GM12878 (cell line): Measurements from ENCODE around the gene CCNL1. TPM values are rescaled to one million over a fixed set of nuclear protein-coding genes. Genes with fewer than 3 reads are reported as not detected.

ENCODE experiments used
- ATAC-seq: fragments of 200-7000 bp; cut with Tn5 transposase; 3 replicates; pipeline ENCODE4 v1.9.1; 2020; ENCODE audit warnings: mild to moderate bottlenecking, moderate library complexity
- BruUV-seq: library from RNA; stranded (reverse); fragments of 400-500 nt; replicated peaks from 2 replicates; lab custom pipeline; 2021; lab: Mats Ljungman, UMichigan
- CTCF ChIA-PET: fragments of 300-600 bp; sonication (Branson Sonifier 250); formaldehyde crosslinking; extraction: SDS; loops from one replicate; lab custom pipeline; 2021; ENCODE audit warnings: inconsistent platforms; lab: Yijun Ruan, JAX
- POLR2A ChIA-PET: fragments of 350-600 bp; formaldehyde crosslinking; extraction: SDS; loops from one replicate; lab custom pipeline; 2021; ENCODE audit warnings: inconsistent platforms; lab: Charles Lee
- RAD21 ChIA-PET: fragments of 300-600 bp; sonication (Branson Sonifier 250); formaldehyde crosslinking; loops from one replicate; lab custom pipeline; 2023; ENCODE audit warnings: antibody characterized with exemption; ENCODE audit not compliant: unreplicated experiment; lab: Charles Lee
- SMC1A ChIA-PET: fragments of 300-600 bp; sonication (Branson Sonifier 250); formaldehyde crosslinking; loops from one replicate; lab custom pipeline; 2023; ENCODE audit not compliant: unreplicated experiment, uncharacterized antibody; lab: Charles Lee
- DNase-seq: peaks from one replicate; pipeline ENCODE4 v3.0.0-alpha.2; 2011; ENCODE audit warnings: low read depth, low spot score
- FAIRE-seq: peaks from 3 replicates; lab custom pipeline; 2011; peaks lifted over from hg19 to GRCh38; lab: Jason Lieb, UNC
- H2AFZ ChIP-seq: 2 replicates; pipeline ENCODE4 v1.6.0; 2011; ENCODE audit warnings: low read depth, low read length, control low read depth; ENCODE audit not compliant: control insufficient read depth
- H3K27ac ChIP-seq: 2 replicates; pipeline ENCODE4 v1.5.1; 2011; ENCODE audit warnings: control low read depth; ENCODE audit not compliant: control insufficient read depth, insufficient read depth
- H3K27me3 ChIP-seq, 2 experiments: replicated peaks in 1 of 2; 2 replicates each; pipeline versions ENCODE4 v1.6.0 to v1.6.1; 2011; ENCODE audit warnings: low read length in 1 of 2; ENCODE audit not compliant: control insufficient read depth in 2 of 2, insufficient read depth in 2 of 2
- H3K36me3 ChIP-seq, 2 experiments: 2 replicates each; pipeline ENCODE4 v1.5.1; 2011; ENCODE audit warnings: low read length in 1 of 2; ENCODE audit not compliant: control insufficient read depth in 2 of 2, insufficient read depth in 2 of 2
- H3K4me1 ChIP-seq: 2 replicates; pipeline ENCODE4 v1.6.1; 2011; ENCODE audit warnings: mild to moderate bottlenecking, low read length, moderate library complexity, mixed read lengths; ENCODE audit not compliant: control insufficient read depth, insufficient read depth
- H3K4me2 ChIP-seq: 2 replicates; pipeline ENCODE4 v1.6.0; 2011; ENCODE audit warnings: control low read depth; ENCODE audit not compliant: control insufficient read depth, insufficient read depth
- H3K4me3 ChIP-seq: fragments of 200-600 bp; sonication (generic); 2 replicates; pipeline ENCODE4 v1.5.1; 2016
- H3K79me2 ChIP-seq: 2 replicates; pipeline ENCODE4 v1.6.0; 2011; ENCODE audit warnings: low read length; ENCODE audit not compliant: control insufficient read depth, insufficient read depth
- H3K9ac ChIP-seq: 2 replicates; pipeline ENCODE4 v1.8.0; 2011; ENCODE audit warnings: low read length, control low read depth, mixed read lengths; ENCODE audit not compliant: control insufficient read depth, insufficient read depth
- H3K9me3 ChIP-seq: replicated peaks from 3 replicates; pipeline ENCODE4 v1.5.1; 2011; ENCODE audit warnings: mild to moderate bottlenecking, low read length; ENCODE audit not compliant: control insufficient read depth, insufficient read depth
- H4K20me1 ChIP-seq: 2 replicates; pipeline ENCODE4 v1.6.0; 2011; ENCODE audit not compliant: control insufficient read depth, insufficient read depth
- EGR1 ChIP-seq, 2 experiments: IDR thresholded peaks; 1 replicate in 1 of 2; 2 replicates in 1 of 2; pipeline ENCODE4 v1.6.1; 2011 to 2012; ENCODE audit warnings: low read depth in 2 of 2, low read length in 2 of 2, borderline replicate concordance in 1 of 2, mild to moderate bottlenecking in 1 of 2, moderate library complexity in 1 of 2
- EP300 ChIP-seq, 2 experiments: fragments of 150-350 bp in 1 of 2; IDR thresholded peaks; 2 replicates each; pipeline ENCODE4 v1.6.1; 2011 to 2012; ENCODE audit warnings: low read depth in 2 of 2, low read length in 2 of 2, borderline replicate concordance in 1 of 2, improper control_type of control experiment in 1 of 2, inconsistent platforms in 1 of 2; ENCODE audit not compliant: control insufficient read depth in 1 of 2
- ESRRA ChIP-seq: IDR thresholded peaks from 2 replicates; pipeline ENCODE4 v1.6.1; 2012; ENCODE audit warnings: mild to moderate bottlenecking, low read length, improper control_type of control experiment
- SIN3A ChIP-seq: IDR thresholded peaks from 2 replicates; pipeline ENCODE4 v1.6.1; 2012; ENCODE audit warnings: low read depth, low read length, improper control_type of control experiment
- SUPT20H ChIP-seq: IDR thresholded peaks from 2 replicates; pipeline ENCODE4 v1.6.1; 2011; ENCODE audit warnings: low read depth, mild to moderate bottlenecking, low read length, moderate library complexity, borderline replicate concordance; ENCODE audit not compliant: control insufficient read depth
- TCF7 ChIP-seq: IDR thresholded peaks from 2 replicates; pipeline ENCODE4 v1.6.1; 2014; ENCODE audit warnings: antibody characterized with exemption, borderline replicate concordance
- ZSCAN29 ChIP-seq: fragments of 450-650 bp; IDR thresholded peaks from 2 replicates; pipeline ENCODE4 v1.6.1; 2017; ENCODE audit warnings: mild to moderate bottlenecking, moderate library complexity
- ZZZ3 ChIP-seq: IDR thresholded peaks from 2 replicates; pipeline ENCODE4 v1.6.1; 2011; ENCODE audit warnings: low read depth; ENCODE audit not compliant: control insufficient read depth, insufficient read length
- in situ Hi-C: fragments of 300-500 bp; cut with MboI; formaldehyde crosslinking; loops from 9 replicates; pipeline ENCODE4 v1.14.3; 2018; ENCODE audit warnings: mixed read lengths
- intact Hi-C: fragments of 100-400 bp; cut with micrococcal nuclease; formaldehyde crosslinking; loops from one replicate; pipeline ENCODE4 v1.14.2; 2022; ENCODE audit not compliant: unreplicated experiment
- polyA plus RNA-seq, 11 experiments: library from polyadenylated mRNA; depleted of rRNA in 4 of 11; unstranded in 6 of 11; stranded (reverse) in 5 of 11; fragments of >200 nt; fragmentation: Nextera tagmentation in 4 of 11; fragmentation: Illumina TruSeq in 1 of 11; extraction: Ambion mirVana in 4 of 11; extraction: Trizol in 1 of 11; gene quantifications; 1 replicate in 1 of 11; 2 replicates in 10 of 11; pipeline versions ENCODE4 v1.2.1 to v1.2.3, GENCODE V29; 2011 to 2016; ENCODE audit warnings: inconsistent platforms in 2 of 11, missing spikeins in 2 of 11, low read depth in 1 of 11
- total RNA-seq, 4 experiments: library from RNA; depleted of rRNA in 3 of 4; stranded (reverse); fragments of >200 nt in 3 of 4; fragmentation: Illumina TruSeq in 1 of 4; extraction: Trizol in 1 of 4; gene quantifications; 2 replicates each; pipeline versions ENCODE4 v1.2.1 to v1.2.3, GENCODE V29; 2013 to 2021
- TF ChIP-seq, protein P1 (sequence below): fragments of 450-650 bp; IDR thresholded peaks from 2 replicates; pipeline ENCODE4 v1.6.1; 2017; ENCODE audit warnings: mild to moderate bottlenecking
- TF ChIP-seq, protein P2 (sequence below): fragments of 450-650 bp; conservative IDR thresholded peaks from 2 replicates; pipeline ENCODE4 v1.6.1; 2017; ENCODE audit warnings: mild to moderate bottlenecking, moderate library complexity
- TF ChIP-seq, protein P3 (sequence below): IDR thresholded peaks from 2 replicates; pipeline ENCODE4 v1.6.1; 2011; ENCODE audit warnings: low read depth, low read length, improper control_type of control experiment, borderline replicate concordance
- TF ChIP-seq, protein P4 (sequence below): fragments of 450-650 bp; IDR thresholded peaks from 2 replicates; pipeline ENCODE4 v1.6.1; 2014; ENCODE audit warnings: mild to moderate bottlenecking

The CCNL1 gene
- total and polyA plus RNA-seq, 10 of the 15 experiments (the other 5 are each of a cell fraction or from before 2014, with no cell fraction given): 22.2 to 174 (median 115) TPM

DNA sequence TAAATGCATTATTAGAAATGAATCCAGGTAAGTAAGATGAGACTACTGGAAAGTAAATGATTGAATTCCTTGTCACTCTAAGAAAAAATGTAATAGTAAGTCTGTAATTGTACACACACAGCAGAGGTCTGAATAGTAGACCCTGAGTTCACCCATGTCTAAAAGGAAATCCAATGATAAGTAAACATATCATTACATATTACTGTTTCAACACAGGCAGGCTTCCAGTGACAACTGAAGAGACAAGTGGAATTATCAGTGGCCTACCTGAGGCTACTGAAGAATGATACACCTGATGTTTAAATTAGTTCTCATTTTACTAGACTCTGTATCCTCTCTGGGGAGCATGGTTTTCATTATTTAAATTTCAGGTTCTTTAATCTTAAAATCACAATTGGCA, 6.2 kb upstream of the CCNL1 start:
- no TSS peak for BruUV-seq
- intact Hi-C loops (loop anchor here (10.0 kb wide), 1 partner anchor 1291 kb away; the partner anchor contains the start of gene GMPS), in situ Hi-C loops (no loop called here)
- no peak for TF ChIP-seq ZZZ3
- TF ChIP-seq ESRRA: no peak
- TF ChIP-seq, protein P1, sequence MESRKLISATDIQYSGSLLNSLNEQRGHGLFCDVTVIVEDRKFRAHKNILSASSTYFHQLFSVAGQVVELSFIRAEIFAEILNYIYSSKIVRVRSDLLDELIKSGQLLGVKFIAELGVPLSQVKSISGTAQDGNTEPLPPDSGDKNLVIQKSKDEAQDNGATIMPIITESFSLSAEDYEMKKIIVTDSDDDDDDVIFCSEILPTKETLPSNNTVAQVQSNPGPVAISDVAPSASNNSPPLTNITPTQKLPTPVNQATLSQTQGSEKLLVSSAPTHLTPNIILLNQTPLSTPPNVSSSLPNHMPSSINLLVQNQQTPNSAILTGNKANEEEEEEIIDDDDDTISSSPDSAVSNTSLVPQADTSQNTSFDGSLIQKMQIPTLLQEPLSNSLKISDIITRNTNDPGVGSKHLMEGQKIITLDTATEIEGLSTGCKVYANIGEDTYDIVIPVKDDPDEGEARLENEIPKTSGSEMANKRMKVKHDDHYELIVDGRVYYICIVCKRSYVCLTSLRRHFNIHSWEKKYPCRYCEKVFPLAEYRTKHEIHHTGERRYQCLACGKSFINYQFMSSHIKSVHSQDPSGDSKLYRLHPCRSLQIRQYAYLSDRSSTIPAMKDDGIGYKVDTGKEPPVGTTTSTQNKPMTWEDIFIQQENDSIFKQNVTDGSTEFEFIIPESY: no peak
- TF ChIP-seq SIN3A: no peak
- no peak for TF ChIP-seq EGR1 (IDR thresholded peaks at IDR 0.05; ENCODE audit: borderline replicate concordance in 1 of 2, low read depth in 2 of 2, low read length in 2 of 2)
- no peak for TF ChIP-seq TCF7
- no peak for TF ChIP-seq EP300 (IDR thresholded peaks at IDR 0.05; ENCODE audit: borderline replicate concordance in 1 of 2, control insufficient read depth in 1 of 2, low read depth in 2 of 2, low read length in 2 of 2)
- no peak for TF ChIP-seq SUPT20H
- TF ChIP-seq, protein P2, sequence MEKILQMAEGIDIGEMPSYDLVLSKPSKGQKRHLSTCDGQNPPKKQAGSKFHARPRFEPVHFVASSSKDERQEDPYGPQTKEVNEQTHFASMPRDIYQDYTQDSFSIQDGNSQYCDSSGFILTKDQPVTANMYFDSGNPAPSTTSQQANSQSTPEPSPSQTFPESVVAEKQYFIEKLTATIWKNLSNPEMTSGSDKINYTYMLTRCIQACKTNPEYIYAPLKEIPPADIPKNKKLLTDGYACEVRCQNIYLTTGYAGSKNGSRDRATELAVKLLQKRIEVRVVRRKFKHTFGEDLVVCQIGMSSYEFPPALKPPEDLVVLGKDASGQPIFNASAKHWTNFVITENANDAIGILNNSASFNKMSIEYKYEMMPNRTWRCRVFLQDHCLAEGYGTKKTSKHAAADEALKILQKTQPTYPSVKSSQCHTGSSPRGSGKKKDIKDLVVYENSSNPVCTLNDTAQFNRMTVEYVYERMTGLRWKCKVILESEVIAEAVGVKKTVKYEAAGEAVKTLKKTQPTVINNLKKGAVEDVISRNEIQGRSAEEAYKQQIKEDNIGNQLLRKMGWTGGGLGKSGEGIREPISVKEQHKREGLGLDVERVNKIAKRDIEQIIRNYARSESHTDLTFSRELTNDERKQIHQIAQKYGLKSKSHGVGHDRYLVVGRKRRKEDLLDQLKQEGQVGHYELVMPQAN: no peak
- no peak for TF ChIP-seq ZSCAN29
- TF ChIP-seq, protein P3, sequence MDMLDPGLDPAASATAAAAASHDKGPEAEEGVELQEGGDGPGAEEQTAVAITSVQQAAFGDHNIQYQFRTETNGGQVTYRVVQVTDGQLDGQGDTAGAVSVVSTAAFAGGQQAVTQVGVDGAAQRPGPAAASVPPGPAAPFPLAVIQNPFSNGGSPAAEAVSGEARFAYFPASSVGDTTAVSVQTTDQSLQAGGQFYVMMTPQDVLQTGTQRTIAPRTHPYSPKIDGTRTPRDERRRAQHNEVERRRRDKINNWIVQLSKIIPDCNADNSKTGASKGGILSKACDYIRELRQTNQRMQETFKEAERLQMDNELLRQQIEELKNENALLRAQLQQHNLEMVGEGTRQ: no peak
- TF ChIP-seq, protein P4, sequence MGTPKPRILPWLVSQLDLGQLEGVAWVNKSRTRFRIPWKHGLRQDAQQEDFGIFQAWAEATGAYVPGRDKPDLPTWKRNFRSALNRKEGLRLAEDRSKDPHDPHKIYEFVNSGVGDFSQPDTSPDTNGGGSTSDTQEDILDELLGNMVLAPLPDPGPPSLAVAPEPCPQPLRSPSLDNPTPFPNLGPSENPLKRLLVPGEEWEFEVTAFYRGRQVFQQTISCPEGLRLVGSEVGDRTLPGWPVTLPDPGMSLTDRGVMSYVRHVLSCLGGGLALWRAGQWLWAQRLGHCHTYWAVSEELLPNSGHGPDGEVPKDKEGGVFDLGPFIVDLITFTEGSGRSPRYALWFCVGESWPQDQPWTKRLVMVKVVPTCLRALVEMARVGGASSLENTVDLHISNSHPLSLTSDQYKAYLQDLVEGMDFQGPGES: no peak
- H3K27me3 ChIP-seq: no peaks in the 10 kb centered on the region
- no peak for DNase-seq
- H3K4me3 ChIP-seq: no peak overlapping the region
- H3K4me2 ChIP-seq: no peak overlapping the region
- ChIA-PET RAD21 (interaction anchor here (1.3 kb wide), 1 partner anchor 9 kb away, joined by 6 read pairs; no protein-coding TSS in a partner anchor), POLR2A (interaction anchor here (1.0 to 1.2 kb wide), 2 partner anchors 9 to 10 kb away, joined by 3 to 7 read pairs; no protein-coding TSS in a partner anchor), CTCF (no interaction called here), SMC1A (interaction anchor here (1.2 to 1.4 kb wide), 2 partner anchors 8 to 35 kb away, joined by 3 read pairs; no protein-coding TSS in a partner anchor)
- H4K20me1 ChIP-seq: no peaks in the 10 kb centered on the region
- FAIRE-seq: no peak
- no peaks in the 10 kb centered on the region; a peak in 1 of 4 replicates for H3K36me3 ChIP-seq
- no peaks in the 10 kb centered on the region for H3K9me3 ChIP-seq
- H3K9ac ChIP-seq: no peak overlapping the region
- no peak overlapping the region for H2AFZ ChIP-seq
- no peak overlapping the region for H3K27ac ChIP-seq
- peaks cover under 1% of the 10 kb centered on the region; the same call in 1 of the 2 replicates for H3K4me1 ChIP-seq
- no peak for ATAC-seq
- H3K79me2 ChIP-seq: peaks cover 1% of the 10 kb centered on the region
